Small intestine (tissue), 7 donors: ENCODE data around the gene PACRG. TPM values are rescaled to one million over a fixed set of nuclear protein-coding genes. Genes with fewer than 3 reads are reported as not detected.

ENCODE experiments used
- DNase-seq, 2 donors: peaks; one replicate each; pipeline versions ENCODE4 v3.0.0 to v3.0.0-alpha.2; 2013
- FAIRE-seq: peaks from 2 replicates; lab custom pipeline; 2012; peaks lifted over from hg19 to GRCh38; lab: Jason Lieb, UNC
- H3K27ac ChIP-seq, 3 donors: one replicate each; pipeline ENCODE4 v1.5.1; 2013; ENCODE audit warnings: low read length in 2 of 3, mild to moderate bottlenecking in 2 of 3, control low read depth in 1 of 3, inconsistent platforms in 1 of 3, low read depth in 1 of 3, moderate library complexity in 1 of 3
- H3K27me3 ChIP-seq, 3 donors: one replicate each; pipeline ENCODE4 v1.6.1; 2013; ENCODE audit warnings: low read length in 3 of 3, inconsistent platforms in 1 of 3; ENCODE audit not compliant: control insufficient read depth in 3 of 3, insufficient read depth in 3 of 3
- H3K36me3 ChIP-seq, 3 donors: one replicate each; pipeline ENCODE4 v1.6.1; 2013; ENCODE audit warnings: low read length in 3 of 3, inconsistent platforms in 1 of 3, low read depth in 1 of 3, mild to moderate bottlenecking in 1 of 3, moderate library complexity in 1 of 3; ENCODE audit not compliant: control insufficient read depth in 3 of 3, insufficient read depth in 2 of 3
- H3K4me1 ChIP-seq, 3 donors: one replicate each; pipeline ENCODE4 v1.6.1; 2013; ENCODE audit warnings: low read length in 2 of 3, inconsistent platforms in 1 of 3, low read depth in 1 of 3, mild to moderate bottlenecking in 1 of 3, moderate library complexity in 1 of 3; ENCODE audit not compliant: control insufficient read depth in 3 of 3, insufficient read depth in 2 of 3
- H3K4me3 ChIP-seq, 3 donors: one replicate each; pipeline ENCODE4 v1.5.1; 2013; ENCODE audit warnings: low read length in 3 of 3, control low read depth in 1 of 3, inconsistent platforms in 1 of 3, low read depth in 1 of 3, mild to moderate bottlenecking in 1 of 3, moderate library complexity in 1 of 3
- H3K9me3 ChIP-seq, 2 donors: one replicate each; pipeline ENCODE4 v1.6.1; 2013; ENCODE audit warnings: low read depth in 1 of 2, low read length in 1 of 2; ENCODE audit not compliant: control insufficient read depth in 2 of 2, insufficient read depth in 1 of 2
- WGBS, 3 donors: extraction: QIAGEN DNeasy Blood & Tissue Kit; methylation state at CpG; one replicate each; pipeline ENCODE4 v1.1.7; 2013; 5-methylcytosine and 5-hydroxymethylcytosine counted together
- polyA plus RNA-seq, 4 donors: library from polyadenylated mRNA; stranded (reverse) in 3 of 4; unstranded in 1 of 4; fragments of 200-250 nt in 3 of 4; fragments of 120-200 nt in 1 of 4; gene quantifications; one replicate each; pipeline versions ENCODE4 v1.2.1 to v1.2.3, GENCODE V29; 2013
- donor health status: healthy with polysubstance abuse.
- donor health status: control.
- donor health status: control.
- donor health status: Bipolar disorder and iron deficiency.
- donor health status: healthy.

PACRG gene
- polyA plus RNA-seq, 4 donors, result 0.49 to 1.5 TPM; not detected in 2

GRCh38 chr6:163214259-163214658, 486.5 kb downstream of the PACRG start:
- H3K4me1 ChIP-seq, result no peaks in the 10 kb centered on the region
- DNase-seq, result no peak
- FAIRE-seq, result peak; percentile 5
- WGBS, 3 donors, result 61 to 75% (median 68%) methylated on average over 1 of the region's 1 CpG
- H3K27me3 ChIP-seq, result no peaks in the 10 kb centered on the region
- no peak overlapping the region for H3K4me3 ChIP-seq
- H3K9me3 ChIP-seq, result peaks cover 0 to 8% of the 10 kb centered on the region in 2 donors
- no peaks in the 10 kb centered on the region for H3K36me3 ChIP-seq
- no peak overlapping the region for H3K27ac ChIP-seq

GRCh38 chr6:163218361-163218894, 490.7 kb downstream of the PACRG start:
- no peak for FAIRE-seq
- DNase-seq, result no peak
- no peak overlapping the region for H3K27ac ChIP-seq
- no peaks in the 10 kb centered on the region for H3K36me3 ChIP-seq
- no peaks in the 10 kb centered on the region for H3K27me3 ChIP-seq
- no peaks in the 10 kb centered on the region for H3K4me1 ChIP-seq
- no peaks in the 10 kb centered on the region for H3K9me3 ChIP-seq
- 61 to 80% (median 67%) methylated on average over 5 of the region's 5 CpGs for WGBS, 3 donors
- H3K4me3 ChIP-seq, result no peak overlapping the region

GRCh38 chr6:163226181-163226835, 498.5 kb downstream of the PACRG start:
- no peak for DNase-seq
- no peak for FAIRE-seq
- no peaks in the 10 kb centered on the region for H3K9me3 ChIP-seq

GRCh38 chr6:163226836-163227485, 499.2 kb downstream of the PACRG start:
- Histone ChIP-seq H3K4me3 (no peak overlapping the region), H3K27ac (no peak overlapping the region), H3K27me3 (peaks cover 0 to 5% (median 0%) of the 10 kb centered on the region in 3 donors), H3K4me1 (no peaks in the 10 kb centered on the region), H3K36me3 (no peaks in the 10 kb centered on the region), H3K9me3 (no peaks in the 10 kb centered on the region)
- DNase-seq, result no peak
- 81 to 91% (median 90%) methylated on average over 10 of the region's 10 CpGs for WGBS, 3 donors
- FAIRE-seq, result no peak

More at GRCh38 chr6:163226181-163226835, 498.5 kb downstream of the PACRG start:
- no peak overlapping the region for H3K4me3 ChIP-seq
- 79 to 83% (median 83%) methylated on average over 9 of the region's 9 CpGs for WGBS, 3 donors
- H3K36me3 ChIP-seq, result no peaks in the 10 kb centered on the region
- peaks cover 0 to 3% (median 0%) of the 10 kb centered on the region in 3 donors for H3K27me3 ChIP-seq
- H3K27ac ChIP-seq, result no peak overlapping the region
- no peaks in the 10 kb centered on the region for H3K4me1 ChIP-seq

- 53 to 68% (median 67%) methylated on average over 1 of the region's 1 CpG for WGBS, 3 donors
- no peak overlapping the region for H3K4me3 ChIP-seq
- H3K4me1 ChIP-seq, result no peaks in the 10 kb centered on the region
- H3K36me3 ChIP-seq, result no peaks in the 10 kb centered on the region
- peaks cover 0 to 5% (median 0%) of the 10 kb centered on the region in 3 donors for H3K27me3 ChIP-seq
- FAIRE-seq (no peak), DNase-seq (no peak)
- no peaks in the 10 kb centered on the region for H3K9me3 ChIP-seq
- H3K27ac ChIP-seq, result no peak overlapping the region
Measured at GRCh38 chr6:163228041-163228440, 500.3 kb downstream of the PACRG start.

- Histone ChIP-seq H3K36me3 (no peaks in the 10 kb centered on the region), H3K4me3 (no peak overlapping the region), H3K27me3 (peaks cover 0 to 5% (median 0%) of the 10 kb centered on the region in 3 donors), H3K9me3 (no peaks in the 10 kb centered on the region), H3K4me1 (no peaks in the 10 kb centered on the region), H3K27ac (no peak overlapping the region)
- WGBS, 3 donors, result 63 to 88% (median 76%) methylated on average over 2 of the region's 2 CpGs
- FAIRE-seq, result no peak
- no peak for DNase-seq
Measured at GRCh38 chr6:163229050-163229449, 501.3 kb downstream of the PACRG start.

- Histone ChIP-seq H3K9me3 (no peaks in the 10 kb centered on the region), H3K27ac (no peak overlapping the region), H3K27me3 (peaks cover 0 to 5% (median 0%) of the 10 kb centered on the region in 3 donors), H3K4me3 (no peak overlapping the region), H3K36me3 (no peaks in the 10 kb centered on the region), H3K4me1 (no peaks in the 10 kb centered on the region)
- FAIRE-seq, result no peak
- no peak for DNase-seq
- WGBS, 3 donors, result 82 to 89% (median 87%) methylated on average over 9 of the region's 9 CpGs
Measured at GRCh38 chr6:163230901-163231300, 503.1 kb downstream of the PACRG start.

GRCh38 chr6:163231356-163232014, 503.7 kb downstream of the PACRG start:
- H3K4me3 ChIP-seq, result no peak overlapping the region
- WGBS, 3 donors, result 73 to 79% (median 78%) methylated on average over 10 of the region's 10 CpGs
- H3K36me3 ChIP-seq, result no peaks in the 10 kb centered on the region
- peaks cover 0 to 5% (median 0%) of the 10 kb centered on the region in 3 donors for H3K27me3 ChIP-seq
- no peaks in the 10 kb centered on the region for H3K4me1 ChIP-seq
- H3K9me3 ChIP-seq, result no peaks in the 10 kb centered on the region
- no peak overlapping the region for H3K27ac ChIP-seq
- DNase-seq (no peak), FAIRE-seq (no peak)
